BJ (cell line): ENCODE results near the gene VDR. TPM values are rescaled to one million over a fixed set of nuclear protein-coding genes. Genes with fewer than 3 reads are reported as not detected.
"Not testable (repeated sequence)": the region's sequence is repeated elsewhere in the genome, so short reads cannot be mapped to it uniquely, and the experiment has no call there.

Experiments used
- CTCF ChIA-PET: fragments of 350-600 bp; formaldehyde crosslinking; extraction: SDS; loops from one replicate; lab custom pipeline; 2021; ENCODE audit warnings: antibody characterized with exemption, inconsistent platforms; lab: Yijun Ruan, JAX
- POLR2A ChIA-PET: fragments of 300-600 bp; sonication (Branson Sonifier 250); formaldehyde crosslinking; extraction: SDS; loops from one replicate; lab custom pipeline; 2021; ENCODE audit warnings: antibody characterized with exemption; lab: Charles Lee
- DNase-seq: peaks from one replicate; pipeline ENCODE4 v3.0.0-alpha.2; 2011; ENCODE audit warnings: low read depth
- H3K27me3 ChIP-seq: 2 replicates; pipeline ENCODE4 v1.6.0; 2011; ENCODE audit warnings: low read length; ENCODE audit not compliant: control insufficient read depth, insufficient read depth
- H3K36me3 ChIP-seq: 2 replicates; pipeline ENCODE4 v1.5.1; 2011; ENCODE audit warnings: low read length; ENCODE audit not compliant: control insufficient read depth, insufficient read depth
- H3K4me3 ChIP-seq: 2 replicates; pipeline ENCODE4 v1.5.1; 2011; ENCODE audit warnings: low read depth, mild to moderate bottlenecking, control low read depth, low read length
- polyA plus RNA-seq: library from polyadenylated mRNA; depleted of rRNA; stranded (reverse); fragments of >200 nt; gene quantifications from 2 replicates; pipeline ENCODE4 v1.2.3, GENCODE V29; 2011
- TF ChIP-seq, protein P1 (sequence below): IDR thresholded peaks from 2 replicates; pipeline ENCODE4 v1.5.1; 2011; ENCODE audit warnings: low read depth, mild to moderate bottlenecking, control low read depth, inconsistent platforms, low read length, moderate library complexity; ENCODE audit not compliant: insufficient read depth

The VDR gene
- polyA plus RNA-seq, 1 experiment = 40.5 TPM

DNA sequence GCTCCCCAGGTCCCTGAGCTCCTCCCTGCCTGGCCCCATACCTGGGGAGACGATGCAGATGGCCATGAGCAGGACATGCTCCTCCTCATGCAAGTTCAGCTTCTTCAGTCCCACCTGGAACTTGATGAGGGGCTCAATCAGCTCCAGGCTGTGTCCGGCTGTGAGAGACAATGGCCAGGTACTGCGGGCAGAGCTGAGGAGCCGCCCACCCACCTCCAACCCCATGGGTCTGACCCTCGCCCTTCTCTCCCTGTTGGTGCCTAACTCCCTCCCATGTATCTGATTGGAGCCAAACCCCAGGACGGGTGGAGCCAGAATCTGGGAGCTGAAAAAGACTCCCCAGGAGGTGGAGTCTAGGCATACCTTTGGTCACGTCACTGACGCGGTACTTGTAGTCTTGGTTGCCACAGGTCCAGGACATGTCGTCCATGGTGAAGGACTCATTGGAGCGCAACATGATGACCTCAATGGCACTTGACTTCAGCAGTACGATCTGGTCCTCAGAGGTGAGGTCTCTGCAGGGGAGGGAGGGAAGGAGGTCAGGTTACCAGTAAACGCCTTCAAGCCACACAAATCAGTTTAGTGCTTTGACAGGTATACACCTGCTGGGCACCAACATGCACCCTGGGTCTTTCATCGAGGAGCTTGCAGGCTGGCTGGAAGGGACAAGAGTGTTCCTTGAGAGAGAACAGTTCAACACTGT lies 58.3 kb downstream of the VDR start:
- TF ChIP-seq, protein P1, sequence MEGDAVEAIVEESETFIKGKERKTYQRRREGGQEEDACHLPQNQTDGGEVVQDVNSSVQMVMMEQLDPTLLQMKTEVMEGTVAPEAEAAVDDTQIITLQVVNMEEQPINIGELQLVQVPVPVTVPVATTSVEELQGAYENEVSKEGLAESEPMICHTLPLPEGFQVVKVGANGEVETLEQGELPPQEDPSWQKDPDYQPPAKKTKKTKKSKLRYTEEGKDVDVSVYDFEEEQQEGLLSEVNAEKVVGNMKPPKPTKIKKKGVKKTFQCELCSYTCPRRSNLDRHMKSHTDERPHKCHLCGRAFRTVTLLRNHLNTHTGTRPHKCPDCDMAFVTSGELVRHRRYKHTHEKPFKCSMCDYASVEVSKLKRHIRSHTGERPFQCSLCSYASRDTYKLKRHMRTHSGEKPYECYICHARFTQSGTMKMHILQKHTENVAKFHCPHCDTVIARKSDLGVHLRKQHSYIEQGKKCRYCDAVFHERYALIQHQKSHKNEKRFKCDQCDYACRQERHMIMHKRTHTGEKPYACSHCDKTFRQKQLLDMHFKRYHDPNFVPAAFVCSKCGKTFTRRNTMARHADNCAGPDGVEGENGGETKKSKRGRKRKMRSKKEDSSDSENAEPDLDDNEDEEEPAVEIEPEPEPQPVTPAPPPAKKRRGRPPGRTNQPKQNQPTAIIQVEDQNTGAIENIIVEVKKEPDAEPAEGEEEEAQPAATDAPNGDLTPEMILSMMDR = no peak
- Histone ChIP-seq H3K36me3 (peaks cover 18% of the 10 kb centered on the region), H3K27me3 (no peaks in the 10 kb centered on the region), H3K4me3 (no peak overlapping the region)
- POLR2A ChIA-PET = no interaction called here
- DNase-seq = no peak
- CTCF ChIA-PET = interaction anchor here (1.0 to 3.1 kb wide), 6 partner anchors 8 to 131 kb away, joined by 3 to 17 read pairs (median 3); partner anchors contain the start of gene TMEM106C

DNA sequence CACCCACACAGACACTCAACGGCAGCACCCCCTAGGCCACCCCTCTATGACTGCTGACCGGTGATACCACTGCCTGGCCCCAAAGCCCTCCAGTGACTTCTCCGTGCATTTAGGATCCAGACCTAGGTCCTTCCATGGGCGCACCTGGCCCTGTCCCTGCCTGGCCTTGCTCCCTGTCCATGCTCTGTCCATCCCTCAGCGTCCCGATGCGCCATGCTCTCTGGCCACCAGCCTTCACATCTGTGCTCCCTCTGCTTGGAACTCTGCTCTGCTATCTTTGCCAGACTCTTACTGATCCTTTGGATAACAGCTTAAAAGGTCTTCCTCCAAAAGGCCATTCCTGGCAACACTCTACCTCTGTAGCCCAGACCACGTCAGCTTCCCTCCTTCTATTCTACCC lies 59.7 kb downstream of the VDR start:
- ChIA-PET POLR2A (no interaction called here), CTCF (interaction anchor here (1.2 to 3.1 kb wide), 2 partner anchors 14 to 104 kb away, joined by 5 to 12 read pairs; no protein-coding TSS in a partner anchor)
- H3K36me3 ChIP-seq = peaks cover 12% of the 10 kb centered on the region
- DNase-seq = no peak
- no peak overlapping the region for H3K4me3 ChIP-seq
- H3K27me3 ChIP-seq = no peaks in the 10 kb centered on the region
- TF ChIP-seq, protein P1 = no peak

DNA sequence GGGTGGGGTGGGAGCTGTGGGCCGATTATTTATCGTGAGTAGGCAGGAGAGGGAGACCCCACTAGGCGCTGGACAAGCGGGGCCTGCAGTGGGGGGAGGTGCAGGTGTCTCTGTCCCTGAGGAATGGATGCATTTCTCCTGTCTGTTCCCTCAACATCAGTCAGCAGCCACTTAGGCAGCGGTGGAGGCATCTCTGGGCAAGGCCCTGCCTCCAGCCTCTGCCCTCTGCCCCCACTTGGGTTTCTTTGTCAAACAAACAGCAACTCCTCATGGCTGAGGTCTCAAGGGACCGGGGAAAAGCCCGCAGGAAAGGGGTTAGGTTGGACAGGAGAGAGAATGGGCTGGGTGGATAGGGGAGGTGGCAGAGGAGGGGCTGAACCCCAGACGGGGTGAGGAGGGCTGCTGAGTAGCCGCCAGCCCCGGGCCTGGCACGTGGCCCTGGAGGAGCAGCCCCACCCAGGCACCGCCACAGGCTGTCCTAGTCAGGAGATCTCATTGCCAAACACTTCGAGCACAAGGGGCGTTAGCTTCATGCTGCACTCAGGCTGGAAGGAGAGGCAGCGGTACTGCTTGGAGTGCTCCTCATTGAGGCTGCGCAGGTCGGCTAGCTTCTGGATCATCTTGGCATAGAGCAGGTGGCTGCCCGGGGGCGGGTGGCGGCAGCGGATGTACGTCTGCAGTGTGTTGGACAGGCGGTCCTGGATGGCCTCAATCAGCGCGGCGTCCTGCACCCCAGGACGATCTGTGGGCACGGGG lies 60.4 kb downstream of the VDR start:
- no peaks in the 10 kb centered on the region for H3K27me3 ChIP-seq
- no peak for DNase-seq
- H3K4me3 ChIP-seq = no peak overlapping the region
- TF ChIP-seq, protein P1 = no peak
- POLR2A ChIA-PET = no interaction called here
- CTCF ChIA-PET = interaction anchor here (1.2 to 7.7 kb wide), 3 partner anchors 13 to 128 kb away, joined by 5 to 139 read pairs (median 12); no protein-coding TSS in a partner anchor
- peaks cover 12% of the 10 kb centered on the region for H3K36me3 ChIP-seq

DNA sequence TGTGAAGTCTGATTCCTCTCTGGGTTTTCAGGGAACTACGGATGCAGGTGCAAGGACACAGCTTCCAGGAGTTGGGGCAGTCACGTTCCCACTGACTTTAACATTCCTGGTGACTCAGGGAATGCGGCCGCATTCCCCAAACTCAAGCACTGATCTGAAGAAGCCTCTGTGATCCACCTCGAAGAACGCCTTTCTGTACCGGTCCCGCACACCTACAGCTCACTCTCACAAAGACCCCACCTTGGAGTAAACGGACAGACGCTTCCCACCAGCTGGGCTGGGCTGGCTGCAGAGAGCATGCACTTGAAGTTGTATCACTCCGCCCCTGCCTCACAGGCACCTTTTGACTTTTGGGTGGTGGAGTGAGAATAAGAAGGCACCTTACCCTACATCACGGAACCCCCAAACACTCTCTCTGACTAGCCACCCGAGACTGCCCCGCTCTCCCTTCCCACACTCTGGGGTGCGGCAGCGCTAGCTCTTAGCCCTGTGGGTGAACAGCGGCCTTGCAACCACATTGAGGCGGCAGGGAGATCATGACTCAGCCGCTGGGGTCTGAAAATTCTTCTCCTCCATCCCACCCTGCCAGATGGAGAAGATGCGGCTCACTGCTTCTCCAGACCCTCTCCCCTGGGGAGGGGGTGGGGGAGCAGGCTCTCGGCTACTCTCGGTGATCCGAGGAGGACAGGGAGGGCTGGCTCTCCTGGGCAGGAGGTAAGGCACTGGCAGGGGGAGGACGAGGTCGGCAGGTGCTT lies 61.4 kb downstream of the VDR start:
- no peak for DNase-seq
- POLR2A ChIA-PET = no interaction called here
- H3K4me3 ChIP-seq = no peak overlapping the region
- no peaks in the 10 kb centered on the region for H3K27me3 ChIP-seq
- TF ChIP-seq, protein P1 = no peak
- peaks cover 12% of the 10 kb centered on the region for H3K36me3 ChIP-seq
- CTCF ChIA-PET = interaction anchor here (1.4 to 17.0 kb wide), 4 partner anchors 101 to 127 kb away, joined by 4 to 248 read pairs (median 72); partner anchors contain the start of gene TMEM106C

DNA sequence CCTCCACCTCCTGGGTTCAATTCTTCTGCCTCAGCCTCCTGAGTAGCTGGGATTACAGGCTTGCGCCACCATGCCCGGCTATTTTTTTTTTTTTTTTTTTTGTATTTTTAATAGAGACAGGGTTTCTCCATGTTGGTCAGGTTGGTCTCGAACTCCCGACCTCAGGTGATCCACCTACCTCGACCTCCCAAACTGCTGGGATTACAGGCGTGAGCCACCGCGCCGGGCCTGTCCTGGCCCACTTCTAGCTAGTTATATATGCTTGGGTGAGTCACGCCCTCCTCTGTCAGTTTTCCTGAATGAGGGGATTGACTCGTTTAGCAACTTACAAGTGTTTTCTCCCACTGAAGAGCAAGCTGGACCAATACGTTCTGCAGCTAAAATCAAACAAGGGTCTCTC lies 62.3 kb downstream of the VDR start:
- POLR2A ChIA-PET, DNase-seq, H3K4me3 ChIP-seq, H3K27me3 ChIP-seq: not testable (repeated sequence)
- CTCF ChIA-PET = interaction anchor here (1.2 to 17.0 kb wide), 8 partner anchors 40 to 323 kb away, joined by 4 to 248 read pairs (median 72); partner anchors contain the start of gene TMEM106C
- peaks cover 12% of the 10 kb centered on the region for H3K36me3 ChIP-seq
